HepG2 (cell line): ENCODE results near the gene CA6. TPM values are rescaled to one million over a fixed set of nuclear protein-coding genes. Genes with fewer than 3 reads are reported as not detected.

Experiments used
- BCL3 ChIP-seq: sonication (generic); formaldehyde crosslinking; IDR thresholded peaks from 2 replicates; pipeline ENCODE4 v1.5.1; 2020; ENCODE audit warnings: mild to moderate bottlenecking, missing genetic modification reagents, moderate library complexity
- BHLHE40 ChIP-seq: IDR thresholded peaks from 2 replicates; pipeline ENCODE4 v1.6.1; 2011; ENCODE audit warnings: low read length, improper control_type of control experiment
- CHD4 ChIP-seq: fragments of 200-600 bp; sonication (generic); IDR thresholded peaks from 2 replicates; pipeline ENCODE4 v1.7.0; 2017; ENCODE audit warnings: mild to moderate bottlenecking, low read length, borderline replicate concordance
- ERF ChIP-seq: IDR thresholded peaks from 2 replicates; pipeline ENCODE4 v1.6.1; 2018; ENCODE audit warnings: missing biosample characterization, missing genetic modification reagents
- FOXA1 ChIP-seq, 2 experiments: fragments of 450-650 bp in 1 of 2; sonication (generic) in 1 of 2; formaldehyde crosslinking in 1 of 2; IDR thresholded peaks; 2 replicates each; pipeline versions ENCODE4 v1.4.0 to v1.6.1; 2016 to 2020; ENCODE audit warnings: missing genetic modification reagents in 1 of 2
- HDAC2 ChIP-seq: sonication (generic); formaldehyde crosslinking; IDR thresholded peaks from 2 replicates; pipeline ENCODE4 v1.4.0; 2020; ENCODE audit warnings: missing genetic modification reagents
- ISL2 ChIP-seq: sonication (generic); formaldehyde crosslinking; IDR thresholded peaks from 2 replicates; pipeline ENCODE4 v1.5.0; 2020; ENCODE audit warnings: missing genetic modification reagents
- KMT2B ChIP-seq: IDR thresholded peaks from 2 replicates; pipeline ENCODE4 v1.6.1; 2016; ENCODE audit warnings: missing genetic modification reagents, missing compliant biosample characterization
- MEIS2 ChIP-seq: sonication (generic); formaldehyde crosslinking; IDR thresholded peaks from 2 replicates; pipeline ENCODE4 v1.9.0; 2021; ENCODE audit warnings: mild to moderate bottlenecking, missing genetic modification reagents
- MXI1 ChIP-seq: IDR thresholded peaks from 3 replicates; pipeline ENCODE4 v1.6.1; 2012; ENCODE audit warnings: low read depth, low read length, inconsistent platforms, borderline replicate concordance
- NFYC ChIP-seq: IDR thresholded peaks from 2 replicates; pipeline ENCODE4 v1.6.1; 2016; ENCODE audit warnings: missing genetic modification reagents, missing compliant biosample characterization
- PITX1 ChIP-seq: sonication (generic); formaldehyde crosslinking; IDR thresholded peaks from 2 replicates; pipeline ENCODE4 v1.5.1; 2020; ENCODE audit warnings: mild to moderate bottlenecking, missing genetic modification reagents
- POLR2AphosphoS5 ChIP-seq: IDR thresholded peaks from 2 replicates; pipeline ENCODE4 v1.6.1; 2012; ENCODE audit warnings: low read depth, low read length
- REXO4 ChIP-seq: sonication (generic); formaldehyde crosslinking; IDR thresholded peaks from 2 replicates; pipeline ENCODE4 v1.8.0; 2022; ENCODE audit warnings: missing genetic modification reagents, mild to moderate bottlenecking, borderline replicate concordance
- RXRA ChIP-seq: sonication (generic); formaldehyde crosslinking; IDR thresholded peaks from 2 replicates; pipeline ENCODE4 v1.5.1; 2020; ENCODE audit warnings: missing genetic modification reagents
- SOX13 ChIP-seq, 3 experiments: fragments of 450-650 bp in 1 of 3; sonication (generic) in 1 of 3; formaldehyde crosslinking in 1 of 3; IDR thresholded peaks in 2 of 3; conservative IDR thresholded peaks in 1 of 3; 2 replicates each; pipeline versions ENCODE4 v1.5.0 to v1.6.1; 2016 to 2020; ENCODE audit warnings: antibody characterized with exemption in 1 of 3, mild to moderate bottlenecking in 1 of 3, missing compliant biosample characterization in 1 of 3, missing genetic modification reagents in 1 of 3, moderate library complexity in 1 of 3
- THRA ChIP-seq: sonication (generic); formaldehyde crosslinking; IDR thresholded peaks from 2 replicates; pipeline ENCODE4 v1.4.0; 2020; ENCODE audit warnings: missing genetic modification reagents, borderline replicate concordance
- YEATS2 ChIP-seq: sonication (generic); formaldehyde crosslinking; IDR thresholded peaks from 2 replicates; pipeline ENCODE4 v1.4.0; 2020; ENCODE audit warnings: missing genetic modification reagents, borderline replicate concordance
- ZFP36L1 ChIP-seq: sonication (generic); formaldehyde crosslinking; IDR thresholded peaks from 2 replicates; pipeline ENCODE4 v1.8.0; 2022; ENCODE audit warnings: mild to moderate bottlenecking, missing genetic modification reagents, moderate library complexity
- ZMAT3 ChIP-seq: sonication (generic); formaldehyde crosslinking; conservative IDR thresholded peaks from 2 replicates; pipeline ENCODE4 v1.7.0; 2021; ENCODE audit warnings: missing genetic modification reagents
- ZNF253 ChIP-seq: sonication (generic); formaldehyde crosslinking; IDR thresholded peaks from 2 replicates; pipeline ENCODE4 v1.8.0; 2022; ENCODE audit warnings: mild to moderate bottlenecking, missing genetic modification reagents, borderline replicate concordance
- ZNF460 ChIP-seq: sonication (generic); formaldehyde crosslinking; IDR thresholded peaks from 2 replicates; pipeline ENCODE4 v1.5.1; 2020; ENCODE audit warnings: missing genetic modification reagents, mild to moderate bottlenecking, borderline replicate concordance
- ZNF644 ChIP-seq: IDR thresholded peaks from 2 replicates; pipeline ENCODE4 v1.6.1; 2016; ENCODE audit warnings: low read depth
- ZNF7 ChIP-seq: IDR thresholded peaks from 2 replicates; pipeline ENCODE4 v1.6.1; 2016; ENCODE audit warnings: missing biosample characterization, missing genetic modification reagents
- ZNF766 ChIP-seq: sonication (generic); formaldehyde crosslinking; IDR thresholded peaks from 2 replicates; pipeline ENCODE4 v1.5.0; 2020; ENCODE audit warnings: missing genetic modification reagents, borderline replicate concordance
- ZNF792 ChIP-seq: IDR thresholded peaks from 2 replicates; pipeline ENCODE4 v1.6.1; 2016
- polyA plus RNA-seq, 8 experiments: library from polyadenylated mRNA; depleted of rRNA in 3 of 8; stranded (reverse) in 7 of 8; unstranded in 1 of 8; fragments of >200 nt; fragmentation: Illumina TruSeq in 4 of 8; extraction: Trizol in 4 of 8; gene quantifications; 2 replicates each; pipeline versions ENCODE4 v1.2.1 to v1.2.3, GENCODE V29; 2011 to 2016; ENCODE audit warnings: low read depth in 4 of 8, missing spikeins in 1 of 8, mixed read lengths in 1 of 8; ENCODE audit not compliant: insufficient read depth in 1 of 8
- total RNA-seq, 5 experiments: library from RNA; depleted of rRNA; stranded (reverse); fragments of >200 nt; fragmentation: Illumina TruSeq; extraction: Trizol; gene quantifications; 2 replicates each; pipeline ENCODE4 v1.2.3, GENCODE V29; 2016; ENCODE audit warnings: low read depth in 1 of 5
- TF ChIP-seq, protein P1 (sequence below): sonication (generic); formaldehyde crosslinking; IDR thresholded peaks from 2 replicates; pipeline ENCODE4 v1.5.0; 2020; ENCODE audit warnings: missing genetic modification reagents
- TF ChIP-seq, protein P2 (sequence below): IDR thresholded peaks from 2 replicates; pipeline ENCODE4 v1.6.1; 2018; ENCODE audit warnings: missing genetic modification reagents

Gene CA6
- total and polyA plus RNA-seq, 2 of the 13 experiments (the other 11 are each of a cell fraction or from before 2014, with no cell fraction given): not detected

GRCh38 chr1:8913457-8913856 lies 32.2 kb upstream of the CA6 start (continued):
- TF ChIP-seq THRA (peak; percentile 33; the same call in 1 of the 2 replicates), ZFP36L1 (CRISPR knock-in tag) (0 out of 2 replicates have a peak, but pooled peaks have one; percentile 70), ZMAT3 (CRISPR knock-in tag) (peak; percentile 92), RXRA (peak; percentile 48; the same call in 1 of the 2 replicates), BHLHE40 (peak; percentile 42; the same call in 1 of the 2 replicates), SOX13 (IDR thresholded peaks at IDR 0.05) (0 out of 2 replicates have a peak, but pooled peaks have one; percentile 31), SOX13 (CRISPR knock-in tag; conservative IDR thresholded peaks at IDR 0.05 in 1 of 2, IDR thresholded peaks at IDR 0.05 in 1 of 2) (peak in 1 of 2 experiments; percentile 78; a peak in 2 of 4 replicates), ZNF7 (CRISPR knock-in tag) (no peak), YEATS2 (peak; percentile 76; the same call in 1 of the 2 replicates), NFYC (CRISPR knock-in tag) (0 out of 2 replicates have a peak, but pooled peaks have one; percentile 20), ZNF253 (CRISPR knock-in tag) (0 out of 2 replicates have a peak, but pooled peaks have one; percentile 60), KMT2B (peak; percentile 49; the same call in 1 of the 2 replicates), FOXA1 (IDR thresholded peaks at IDR 0.05) (no peak), FOXA1 (CRISPR knock-in tag; IDR thresholded peaks at IDR 0.05) (peak; percentile 35; the same call in 1 of the 2 replicates), PITX1 (CRISPR knock-in tag) (peak; percentile 78), ZNF766 (CRISPR knock-in tag) (peak; percentile 62; the same call in 1 of the 2 replicates), REXO4 (CRISPR knock-in tag) (no peak), CHD4 (no peak), ISL2 (CRISPR knock-in tag) (peak; percentile 48), HDAC2 (0 out of 2 replicates have a peak, but pooled peaks have one; percentile 41), BCL3 (peak; percentile 28; the same call in 1 of the 2 replicates), ZNF644 (CRISPR knock-in tag) (peak; percentile 56), MXI1 (peak; percentile 82; the same call in 1 of the 3 replicates), POLR2AphosphoS5 (no peak), ERF (CRISPR knock-in tag) (peak; percentile 87), ZNF460 (CRISPR knock-in tag) (no peak), MEIS2 (peak; percentile 83), ZNF792 (CRISPR knock-in tag) (peak; percentile 71)
- TF ChIP-seq, protein P1, sequence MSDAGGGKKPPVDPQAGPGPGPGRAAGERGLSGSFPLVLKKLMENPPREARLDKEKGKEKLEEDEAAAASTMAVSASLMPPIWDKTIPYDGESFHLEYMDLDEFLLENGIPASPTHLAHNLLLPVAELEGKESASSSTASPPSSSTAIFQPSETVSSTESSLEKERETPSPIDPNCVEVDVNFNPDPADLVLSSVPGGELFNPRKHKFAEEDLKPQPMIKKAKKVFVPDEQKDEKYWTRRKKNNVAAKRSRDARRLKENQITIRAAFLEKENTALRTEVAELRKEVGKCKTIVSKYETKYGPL: no peak
- TF ChIP-seq, protein P2, sequence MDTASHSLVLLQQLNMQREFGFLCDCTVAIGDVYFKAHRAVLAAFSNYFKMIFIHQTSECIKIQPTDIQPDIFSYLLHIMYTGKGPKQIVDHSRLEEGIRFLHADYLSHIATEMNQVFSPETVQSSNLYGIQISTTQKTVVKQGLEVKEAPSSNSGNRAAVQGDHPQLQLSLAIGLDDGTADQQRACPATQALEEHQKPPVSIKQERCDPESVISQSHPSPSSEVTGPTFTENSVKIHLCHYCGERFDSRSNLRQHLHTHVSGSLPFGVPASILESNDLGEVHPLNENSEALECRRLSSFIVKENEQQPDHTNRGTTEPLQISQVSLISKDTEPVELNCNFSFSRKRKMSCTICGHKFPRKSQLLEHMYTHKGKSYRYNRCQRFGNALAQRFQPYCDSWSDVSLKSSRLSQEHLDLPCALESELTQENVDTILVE (CRISPR knock-in tag): 0 out of 2 replicates have a peak, but pooled peaks have one; percentile 45
